Loucy (cell line): ENCODE data around the gene CHN2.

Experiments used
- H2AFZ ChIP-seq: fragments of 200-600 bp; sonication (generic); 2 replicates; pipeline ENCODE4 v1.6.0; 2016; ENCODE audit warnings: antibody characterized with exemption, mild to moderate bottlenecking, low read length, moderate library complexity
- H3F3A ChIP-seq: fragments of 200-600 bp; 2 replicates; pipeline ENCODE4 v1.6.0; 2016; ENCODE audit warnings: antibody characterized with exemption, low read depth, mild to moderate bottlenecking
- H3K27me3 ChIP-seq: fragments of 200-600 bp; sonication (generic); 2 replicates; pipeline ENCODE4 v1.6.1; 2014; ENCODE audit warnings: low read length, mild to moderate bottlenecking; ENCODE audit not compliant: insufficient read depth, poor library complexity, severe bottlenecking
- H3K36me3 ChIP-seq: fragments of 200-600 bp; sonication (generic); 2 replicates; pipeline ENCODE4 v1.6.1; 2016; ENCODE audit warnings: low read length; ENCODE audit not compliant: insufficient read depth
- H3K4me1 ChIP-seq: fragments of 200-600 bp; sonication (generic); 2 replicates; pipeline ENCODE4 v1.5.1; 2014; ENCODE audit warnings: low read length, mild to moderate bottlenecking; ENCODE audit not compliant: insufficient read depth, poor library complexity, severe bottlenecking
- H3K4me2 ChIP-seq: fragments of 200-600 bp; sonication (generic); 2 replicates; pipeline ENCODE4 v1.6.0; 2014; ENCODE audit warnings: antibody characterized with exemption, low read length, low read depth, mild to moderate bottlenecking; ENCODE audit not compliant: poor library complexity, severe bottlenecking
- H3K4me3 ChIP-seq: fragments of 200-600 bp; sonication (generic); 2 replicates; pipeline ENCODE4 v1.5.1; 2014; ENCODE audit warnings: low read length, mild to moderate bottlenecking, mixed read lengths; ENCODE audit not compliant: poor library complexity, severe bottlenecking
- H3K79me2 ChIP-seq: fragments of 200-600 bp; sonication (generic); 2 replicates; pipeline ENCODE4 v1.6.1; 2014; ENCODE audit warnings: low read length; ENCODE audit not compliant: insufficient read depth
- H3K9ac ChIP-seq: fragments of 200-600 bp; sonication (generic); 2 replicates; pipeline ENCODE4 v1.6.0; 2014; ENCODE audit warnings: mild to moderate bottlenecking, low read depth, low read length, moderate library complexity; ENCODE audit not compliant: poor library complexity, severe bottlenecking
- H3K9me2 ChIP-seq: fragments of 200-600 bp; sonication (generic); replicated peaks from 2 replicates; pipeline ENCODE4 v1.6.1; 2016; ENCODE audit warnings: low read depth, low read length, mixed read lengths
- H3K9me3 ChIP-seq: fragments of 200-600 bp; sonication (generic); 2 replicates; pipeline ENCODE4 v1.6.1; 2014; ENCODE audit warnings: mild to moderate bottlenecking, antibody characterized with exemption, low read length, low read depth; ENCODE audit not compliant: insufficient read depth
- H4K20me1 ChIP-seq: fragments of 200-600 bp; sonication (generic); 2 replicates; pipeline ENCODE4 v1.6.0; 2014; ENCODE audit warnings: antibody characterized with exemption, low read length, mild to moderate bottlenecking; ENCODE audit not compliant: insufficient read depth, poor library complexity, severe bottlenecking
- EZH2phosphoT487 ChIP-seq: fragments of 200-600 bp; IDR thresholded peaks from 2 replicates; pipeline ENCODE4 v1.6.1; 2018; ENCODE audit warnings: antibody characterized with exemption, mild to moderate bottlenecking, moderate library complexity, borderline replicate concordance
- TF ChIP-seq, protein P1 (sequence below): fragments of 200-600 bp; sonication (generic); conservative IDR thresholded peaks from 2 replicates; pipeline ENCODE4 v1.5.1; 2014; ENCODE audit warnings: mild to moderate bottlenecking, antibody characterized with exemption, low read length

The CHN2 gene

GRCh38 chr7:29332042-29332811 is 137.7 kb downstream of the CHN2 start:
- no peak for TF ChIP-seq EZH2phosphoT487
- TF ChIP-seq, protein P1, sequence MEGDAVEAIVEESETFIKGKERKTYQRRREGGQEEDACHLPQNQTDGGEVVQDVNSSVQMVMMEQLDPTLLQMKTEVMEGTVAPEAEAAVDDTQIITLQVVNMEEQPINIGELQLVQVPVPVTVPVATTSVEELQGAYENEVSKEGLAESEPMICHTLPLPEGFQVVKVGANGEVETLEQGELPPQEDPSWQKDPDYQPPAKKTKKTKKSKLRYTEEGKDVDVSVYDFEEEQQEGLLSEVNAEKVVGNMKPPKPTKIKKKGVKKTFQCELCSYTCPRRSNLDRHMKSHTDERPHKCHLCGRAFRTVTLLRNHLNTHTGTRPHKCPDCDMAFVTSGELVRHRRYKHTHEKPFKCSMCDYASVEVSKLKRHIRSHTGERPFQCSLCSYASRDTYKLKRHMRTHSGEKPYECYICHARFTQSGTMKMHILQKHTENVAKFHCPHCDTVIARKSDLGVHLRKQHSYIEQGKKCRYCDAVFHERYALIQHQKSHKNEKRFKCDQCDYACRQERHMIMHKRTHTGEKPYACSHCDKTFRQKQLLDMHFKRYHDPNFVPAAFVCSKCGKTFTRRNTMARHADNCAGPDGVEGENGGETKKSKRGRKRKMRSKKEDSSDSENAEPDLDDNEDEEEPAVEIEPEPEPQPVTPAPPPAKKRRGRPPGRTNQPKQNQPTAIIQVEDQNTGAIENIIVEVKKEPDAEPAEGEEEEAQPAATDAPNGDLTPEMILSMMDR, result no peak
- no peaks in the 10 kb centered on the region for H3K36me3 ChIP-seq
- peaks cover 9% of the 10 kb centered on the region for H3F3A ChIP-seq
- no peak overlapping the region for H2AFZ ChIP-seq
- H3K4me2 ChIP-seq, result no peak overlapping the region
- no peaks in the 10 kb centered on the region for H4K20me1 ChIP-seq
- no peaks in the 10 kb centered on the region for H3K9me2 ChIP-seq
- H3K4me3 ChIP-seq, result no peak overlapping the region
- H3K27me3 ChIP-seq, result no peaks in the 10 kb centered on the region
- H3K9me3 ChIP-seq, result no peaks in the 10 kb centered on the region
- H3K9ac ChIP-seq, result no peak overlapping the region
- peaks cover 29% of the 10 kb centered on the region for H3K79me2 ChIP-seq
- peaks cover 79% of the 10 kb centered on the region for H3K4me1 ChIP-seq

DNA sequence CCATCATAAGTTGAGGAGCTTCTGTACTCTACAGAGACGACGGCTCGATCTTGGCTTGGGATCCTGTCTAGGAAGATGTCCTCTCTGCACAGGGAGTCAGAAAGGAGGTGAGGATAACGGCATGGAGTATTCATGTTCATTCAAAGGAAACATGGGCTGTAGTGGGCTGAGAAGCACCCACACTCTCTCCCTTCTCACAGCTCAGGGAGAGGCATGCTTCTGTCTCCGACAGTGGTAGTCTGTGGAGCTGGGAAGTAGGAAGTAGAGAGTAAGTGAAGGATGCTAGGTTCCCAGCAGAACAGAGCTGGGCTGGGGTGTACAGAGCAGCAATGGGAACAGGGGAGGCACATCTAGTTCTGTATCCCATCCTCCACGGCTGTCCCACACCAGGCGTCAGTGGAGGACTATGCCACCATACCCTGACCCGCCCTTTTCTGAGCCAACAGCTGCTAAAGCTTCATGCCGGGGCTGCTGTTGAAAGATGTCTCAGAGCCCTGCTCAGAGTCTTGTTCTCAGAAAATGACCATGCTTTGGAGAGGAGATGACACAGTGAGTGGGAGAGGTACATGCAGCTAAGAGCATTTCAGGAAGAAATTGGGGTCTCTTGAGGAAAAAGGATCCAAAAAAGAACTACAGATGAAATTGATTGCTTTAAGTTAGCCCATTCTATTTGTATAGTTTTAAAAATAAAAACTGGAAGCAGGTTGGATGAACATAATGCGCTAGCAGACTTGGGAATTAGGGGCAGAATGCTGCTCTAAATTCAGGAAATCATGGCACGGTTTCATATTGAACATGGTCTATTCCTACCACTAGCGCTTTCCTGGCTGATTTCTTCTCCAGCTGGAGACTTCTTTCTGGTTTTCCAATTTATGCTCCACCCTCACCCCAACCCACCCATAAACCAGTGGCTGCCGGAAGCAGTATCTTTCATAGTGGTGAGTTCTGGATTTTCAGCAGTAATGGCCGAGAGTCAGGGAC is 138.6 kb downstream of the CHN2 start:
- Histone ChIP-seq H3K36me3 (no peaks in the 10 kb centered on the region), H3K9me2 (no peaks in the 10 kb centered on the region), H3K9me3 (no peaks in the 10 kb centered on the region), H3K9ac (no peak overlapping the region), H3K4me3 (no peak overlapping the region), H3K79me2 (peaks cover 26% of the 10 kb centered on the region), H3K4me1 (peaks cover 76% of the 10 kb centered on the region), H2AFZ (no peak overlapping the region), H4K20me1 (no peaks in the 10 kb centered on the region), H3K4me2 (no peak overlapping the region), H3F3A (peaks cover 15% of the 10 kb centered on the region), H3K27me3 (no peaks in the 10 kb centered on the region)
- no peak for TF ChIP-seq EZH2phosphoT487
- TF ChIP-seq, protein P1, result no peak

DNA sequence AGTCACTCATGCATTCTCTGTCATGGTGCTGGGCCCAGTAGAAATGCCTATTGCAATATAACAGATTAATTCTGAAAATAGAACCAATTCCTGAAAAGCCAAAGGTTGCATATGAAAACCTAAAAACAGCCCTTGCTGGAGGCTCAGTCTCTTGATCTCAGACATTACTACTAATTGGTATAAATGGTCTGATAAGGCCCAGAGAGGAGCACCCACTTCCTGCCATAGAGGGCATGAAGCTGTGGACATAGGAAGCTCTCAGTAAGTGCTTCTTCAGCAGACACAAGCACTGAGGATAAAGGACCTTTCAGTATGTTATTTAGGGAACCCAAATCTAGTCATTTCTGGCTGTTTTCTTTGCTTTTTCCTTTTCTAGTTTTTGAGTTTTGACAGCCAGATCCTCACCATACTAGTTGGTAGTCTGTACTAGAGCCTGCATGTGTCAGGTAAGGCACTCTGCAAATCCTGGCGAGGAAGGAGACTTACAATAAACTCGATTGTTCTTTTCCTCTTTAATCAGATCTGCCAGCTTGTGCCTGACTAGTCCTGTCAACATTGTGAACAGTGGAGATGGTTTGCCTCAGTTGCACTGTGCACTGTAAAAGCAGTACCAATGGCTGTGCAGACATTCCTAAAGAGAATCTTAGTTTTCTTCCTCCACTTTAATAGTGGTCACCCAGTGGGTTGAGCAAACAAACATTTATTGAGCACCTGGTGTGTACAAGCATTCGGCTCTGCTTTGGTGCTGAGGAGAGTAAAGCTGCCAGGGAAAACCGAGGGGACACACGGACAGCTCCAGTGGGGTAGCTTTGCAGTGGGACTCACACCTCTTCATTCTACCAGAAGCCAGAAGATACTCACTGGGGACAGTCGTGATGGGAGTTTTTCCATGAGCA is 140.9 kb downstream of the CHN2 start:
- H3K9me2 ChIP-seq, result no peaks in the 10 kb centered on the region
- TF ChIP-seq EZH2phosphoT487, result no peak
- TF ChIP-seq, protein P1, result no peak

More for the DNA sequence above, 140.9 kb downstream of the CHN2 start:
- no peaks in the 10 kb centered on the region for H3K9me3 ChIP-seq
- H3K4me2 ChIP-seq, result peak overlapping the region; percentile 94
- peaks cover 74% of the 10 kb centered on the region for H3K4me1 ChIP-seq
- H3F3A ChIP-seq, result peaks cover 14% of the 10 kb centered on the region
- H3K27me3 ChIP-seq, result no peaks in the 10 kb centered on the region
- H3K9ac ChIP-seq, result peak overlapping the region; percentile 90
- H3K36me3 ChIP-seq, result no peaks in the 10 kb centered on the region
- H4K20me1 ChIP-seq, result no peaks in the 10 kb centered on the region
- H3K79me2 ChIP-seq, result peaks cover 32% of the 10 kb centered on the region
- H2AFZ ChIP-seq, result no peak overlapping the region
- H3K4me3 ChIP-seq, result peak overlapping the region; percentile 19
